Stimulated activated CD4-positive, alpha-beta T cell treated with anti-CD3 and anti-CD28 coated beads, Interleukin-4, amount 100 ng/mL, for 24 hours (primary cell): ENCODE measurements around the gene ETHE1.
A peak's percentile ranks its signal among the peaks of the same experiment; 100 is the strongest.
"Not testable (repeated sequence)": the region's sequence is repeated elsewhere in the genome, so short reads cannot be mapped to it uniquely, and the experiment has no call there.

Experiments used
- DNase-seq: peaks from one replicate; pipeline ENCODE4 v3.0.0-alpha.2; 2020

Gene ETHE1

DNA sequence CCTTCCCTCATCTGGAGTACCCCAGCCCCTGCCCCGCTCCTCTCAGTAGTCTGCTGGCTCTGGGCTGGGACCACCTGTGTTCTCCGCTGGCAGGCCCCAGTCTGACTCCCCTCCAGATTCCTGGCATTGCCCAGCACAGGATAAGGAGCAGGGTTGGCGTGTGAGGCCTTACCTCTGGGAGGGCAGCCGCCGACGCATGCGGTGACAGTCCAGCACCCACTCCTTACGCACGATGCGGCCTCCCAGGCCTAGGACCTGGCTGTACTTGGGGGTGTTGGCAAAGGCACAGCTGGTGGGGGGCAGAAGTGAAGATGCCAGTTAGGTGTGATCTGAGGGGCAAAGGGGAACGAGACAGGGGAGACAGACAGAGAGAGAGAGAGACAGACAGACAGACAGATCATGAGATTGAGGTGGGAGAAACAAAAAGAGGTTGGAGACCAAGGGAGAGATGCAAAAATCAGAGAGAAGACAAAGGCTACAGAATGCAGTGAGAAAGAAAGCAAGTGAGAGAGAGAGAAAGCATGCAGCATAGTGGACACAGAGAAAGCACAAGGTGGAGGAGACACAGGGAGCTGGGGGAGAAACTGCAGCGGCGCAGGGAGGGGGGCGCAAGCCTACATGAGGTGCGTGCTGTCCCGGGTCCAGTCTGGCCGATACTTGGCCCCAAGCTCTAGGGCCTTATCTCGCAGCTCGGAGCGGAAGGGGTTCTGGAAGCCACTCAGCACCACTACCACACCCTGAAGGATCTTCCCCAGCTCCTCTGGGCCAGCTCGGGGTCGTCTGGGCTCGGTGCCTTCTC is 24.6 kb upstream of the ETHE1 start:
- DNase-seq: no peak

DNA sequence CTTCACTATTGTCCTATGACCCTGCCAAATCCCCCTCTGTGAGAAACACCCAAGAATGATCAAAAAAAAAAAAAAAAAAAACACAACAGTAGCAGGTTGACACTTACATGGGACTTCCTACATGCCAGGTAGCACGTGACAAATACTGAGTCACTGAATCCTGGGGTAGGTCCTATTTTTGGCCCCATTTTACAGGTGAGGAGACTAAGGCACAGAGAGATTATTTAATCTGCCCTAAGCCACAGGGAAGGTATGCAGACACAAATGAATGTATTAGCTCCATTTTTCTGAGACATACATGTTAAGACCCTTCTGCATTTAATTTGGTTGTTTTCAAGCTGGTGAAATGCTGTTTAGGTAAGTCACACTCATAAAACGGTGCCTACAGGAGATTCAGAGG is 21.7 kb upstream of the ETHE1 start:
- DNase-seq: no peak

- DNase-seq: not testable (repeated sequence)
Observed at GRCh38 chr19:43547926-43548325, 20.9 kb upstream of the ETHE1 start.

GRCh38 chr19:43546581-43546980 is 19.6 kb upstream of the ETHE1 start:
- DNase-seq: no peak

DNA sequence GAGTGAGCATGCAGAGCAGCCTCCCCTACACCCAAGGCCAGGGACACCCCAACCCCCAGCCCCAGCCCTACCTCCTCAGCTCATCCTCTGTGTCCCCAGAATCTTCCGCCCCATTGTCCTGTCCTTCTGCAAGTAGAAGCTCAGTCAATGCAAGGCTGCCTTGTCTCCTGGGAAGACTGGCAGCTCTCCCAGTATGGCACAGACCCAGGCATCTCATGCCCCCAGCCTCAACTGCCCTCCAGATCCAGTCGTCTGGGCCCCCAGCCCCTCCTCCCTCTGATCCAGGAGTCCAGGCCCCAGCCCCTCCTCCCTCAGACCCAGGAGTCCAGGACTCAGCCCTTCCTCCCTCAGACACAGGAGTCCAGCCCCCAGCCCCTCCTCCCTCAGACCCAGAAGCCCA is 19.0 kb upstream of the ETHE1 start:
- DNase-seq: no peak

DNA sequence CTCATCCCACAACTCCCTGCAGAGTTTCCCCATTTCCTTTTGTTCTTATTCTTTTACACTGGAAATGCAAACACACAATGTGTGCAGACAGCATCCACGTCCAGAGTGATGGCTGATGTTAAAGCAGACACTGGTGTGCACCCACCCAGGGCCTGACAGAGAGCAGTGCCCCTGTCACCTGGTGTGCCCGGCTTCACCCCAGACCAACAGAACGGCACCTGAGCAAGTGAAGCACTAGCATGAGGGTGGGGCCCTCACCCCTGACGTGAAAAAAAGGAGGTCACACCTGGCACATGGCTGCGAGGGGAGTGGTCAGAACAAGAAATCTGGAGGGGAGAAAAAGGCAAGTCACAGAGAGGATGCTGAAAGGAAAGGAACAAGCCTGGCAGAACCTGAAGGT is 18.3 kb upstream of the ETHE1 start:
- DNase-seq: no peak

DNA sequence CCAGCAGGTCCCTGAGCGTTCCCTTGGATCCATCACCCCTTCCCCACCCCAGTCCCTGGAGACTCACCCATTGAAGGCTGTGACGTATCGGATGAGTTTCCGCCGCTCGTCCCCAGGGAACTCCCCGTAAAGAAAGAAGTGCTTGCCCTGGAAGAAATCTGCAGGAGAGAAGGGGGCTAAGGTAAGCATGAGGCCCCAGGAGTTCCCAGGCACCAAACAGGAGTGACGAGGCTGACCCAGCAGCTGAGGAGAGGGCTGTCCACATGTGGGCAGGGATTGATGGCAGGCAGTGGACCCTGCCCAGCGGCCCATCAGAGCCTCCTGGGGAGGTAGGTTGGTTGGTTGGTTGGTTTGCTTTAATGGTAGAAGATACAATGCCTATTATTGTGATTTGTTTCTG is 17.1 kb upstream of the ETHE1 start:
- DNase-seq: no peak

DNA sequence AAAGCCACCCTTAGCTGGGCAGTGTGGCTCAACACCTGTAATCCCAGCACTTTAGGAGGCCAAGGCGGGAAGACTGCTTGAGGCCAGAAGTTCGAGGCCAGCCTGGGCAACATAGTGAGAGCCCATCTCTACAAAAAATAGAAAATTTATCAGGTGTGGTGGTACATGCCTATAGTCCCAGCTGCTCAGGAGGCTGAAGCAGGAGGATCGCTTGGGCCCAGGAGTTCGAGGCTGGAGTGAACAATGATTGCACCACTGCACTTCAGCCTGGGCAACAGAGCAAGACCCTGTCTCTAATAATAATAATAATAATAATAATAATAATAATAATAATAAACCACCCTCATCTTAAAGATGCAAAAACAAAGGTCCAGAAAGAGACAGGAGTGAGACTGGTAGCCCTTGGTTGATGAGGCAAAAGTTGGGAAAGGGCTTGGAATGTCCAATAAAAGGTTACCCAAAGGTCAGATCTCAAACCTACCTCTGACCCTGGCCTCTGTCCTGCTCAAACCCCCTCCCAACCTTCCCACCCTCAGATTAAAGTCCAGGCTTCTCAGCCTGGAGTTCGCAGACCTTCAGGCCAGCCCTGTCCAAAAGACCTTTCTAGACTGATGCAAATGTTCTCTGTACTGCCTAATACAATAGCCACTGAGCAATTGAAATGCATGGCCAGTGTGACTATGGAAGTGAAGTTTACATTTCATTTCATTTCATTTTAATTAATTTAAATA is 15.1 kb upstream of the ETHE1 start:
- no peak for DNase-seq

GRCh38 chr19:43540381-43540780 is 13.4 kb upstream of the ETHE1 start:
- DNase-seq: no peak

DNA sequence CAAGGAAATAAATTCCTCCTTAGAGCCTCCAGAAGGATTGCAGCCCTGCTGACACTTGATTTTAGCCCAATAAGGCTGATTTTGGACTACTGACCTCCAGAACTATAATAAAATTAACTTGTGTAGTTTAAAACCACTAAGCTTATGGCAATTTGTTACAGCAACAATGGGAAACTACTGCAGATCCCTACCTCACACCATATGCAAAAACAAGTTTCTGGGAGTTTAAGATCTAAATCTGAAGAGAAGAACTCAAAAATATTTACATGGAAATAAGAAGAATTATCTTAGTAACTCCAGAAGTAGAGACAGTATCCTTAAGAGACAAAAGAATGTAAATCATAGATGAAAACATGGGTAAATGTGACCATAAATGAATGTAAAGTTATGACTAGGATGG is 11.9 kb upstream of the ETHE1 start:
- DNase-seq: no peak

DNA sequence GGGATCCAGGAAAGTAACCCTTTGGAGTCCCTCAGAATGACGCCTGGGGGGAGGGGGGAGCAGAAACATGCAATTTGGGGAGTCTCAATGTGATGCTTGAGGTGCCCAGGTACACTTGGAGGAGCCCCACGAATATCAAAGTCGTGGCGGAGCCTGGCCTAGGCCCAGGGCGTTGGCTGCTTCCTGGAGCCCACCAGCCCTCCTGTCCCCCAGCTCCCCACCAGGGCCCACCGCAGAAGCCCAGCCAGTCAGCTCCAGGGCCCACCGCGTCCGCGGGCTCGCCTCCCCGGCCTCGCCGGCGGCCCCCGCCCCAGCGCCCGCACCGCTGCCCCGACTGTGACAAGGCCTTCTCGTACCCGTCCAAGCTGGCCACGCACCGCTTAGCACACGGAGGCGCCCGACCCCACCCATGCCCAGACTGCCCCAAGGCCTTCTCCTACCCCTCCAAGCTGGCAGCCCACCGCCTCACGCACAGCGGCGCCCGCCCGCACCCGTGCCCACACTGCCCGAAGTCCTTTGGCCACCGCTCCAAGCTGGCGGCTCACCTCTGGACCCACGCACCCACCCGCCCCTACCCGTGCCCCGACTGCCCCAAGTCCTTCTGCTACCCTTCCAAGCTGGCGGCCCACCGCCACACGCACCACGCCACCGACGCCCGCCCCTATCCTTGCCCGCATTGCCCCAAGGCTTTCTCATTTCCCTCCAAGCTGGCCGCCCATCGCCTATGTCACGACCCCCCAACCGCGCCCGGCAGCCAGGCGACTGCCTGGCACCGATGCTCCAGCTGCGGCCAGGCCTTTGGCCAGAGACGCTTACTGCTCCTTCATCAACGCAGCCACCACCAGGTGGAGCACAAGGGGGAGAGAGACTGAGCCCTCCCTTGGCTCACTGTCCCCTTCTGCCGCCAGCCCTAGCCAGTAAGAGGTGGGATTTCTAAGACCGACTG is 8.1 kb upstream of the ETHE1 start:
- peak; percentile 25 for DNase-seq

DNA sequence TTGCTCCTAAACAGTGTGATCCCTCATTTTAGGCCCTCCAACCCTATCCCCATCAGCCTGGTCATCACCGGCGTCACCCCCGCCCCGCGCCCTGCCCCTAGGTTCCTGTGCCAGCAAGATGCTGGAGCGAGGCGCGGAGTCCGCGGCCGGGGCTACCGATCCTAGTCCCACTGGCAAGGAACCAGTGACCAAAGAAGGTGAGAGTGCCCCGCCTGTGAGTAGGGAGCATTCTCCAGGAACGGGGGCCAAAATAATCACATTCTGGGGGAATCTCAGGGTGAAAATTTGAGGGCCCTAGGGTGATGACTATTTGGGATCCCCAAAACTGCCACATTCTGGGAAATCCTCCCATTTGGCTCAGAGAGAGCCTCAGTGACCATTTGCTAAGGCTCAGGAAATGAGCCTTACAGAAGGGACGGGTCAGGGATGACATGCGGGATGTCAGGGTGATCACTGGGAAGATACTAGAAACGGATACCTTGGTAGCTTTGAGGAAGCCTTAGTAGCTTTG is 7.4 kb upstream of the ETHE1 start:
- no peak for DNase-seq

- peak; percentile 92 for DNase-seq
Observed at GRCh38 chr19:43533546-43534304, 6.7 kb upstream of the ETHE1 start.

- DNase-seq: peak; percentile 85
Observed at GRCh38 chr19:43532962-43533545, 6.1 kb upstream of the ETHE1 start, which contains the start of gene ZNF575. ZNF575 (plus strand) TSS chr19:43533188; CDS start chr19:43534423, 1,235 bp downstream.

- DNase-seq: no peak
Observed at GRCh38 chr19:43532571-43532961, 5.6 kb upstream of the ETHE1 start.

DNA sequence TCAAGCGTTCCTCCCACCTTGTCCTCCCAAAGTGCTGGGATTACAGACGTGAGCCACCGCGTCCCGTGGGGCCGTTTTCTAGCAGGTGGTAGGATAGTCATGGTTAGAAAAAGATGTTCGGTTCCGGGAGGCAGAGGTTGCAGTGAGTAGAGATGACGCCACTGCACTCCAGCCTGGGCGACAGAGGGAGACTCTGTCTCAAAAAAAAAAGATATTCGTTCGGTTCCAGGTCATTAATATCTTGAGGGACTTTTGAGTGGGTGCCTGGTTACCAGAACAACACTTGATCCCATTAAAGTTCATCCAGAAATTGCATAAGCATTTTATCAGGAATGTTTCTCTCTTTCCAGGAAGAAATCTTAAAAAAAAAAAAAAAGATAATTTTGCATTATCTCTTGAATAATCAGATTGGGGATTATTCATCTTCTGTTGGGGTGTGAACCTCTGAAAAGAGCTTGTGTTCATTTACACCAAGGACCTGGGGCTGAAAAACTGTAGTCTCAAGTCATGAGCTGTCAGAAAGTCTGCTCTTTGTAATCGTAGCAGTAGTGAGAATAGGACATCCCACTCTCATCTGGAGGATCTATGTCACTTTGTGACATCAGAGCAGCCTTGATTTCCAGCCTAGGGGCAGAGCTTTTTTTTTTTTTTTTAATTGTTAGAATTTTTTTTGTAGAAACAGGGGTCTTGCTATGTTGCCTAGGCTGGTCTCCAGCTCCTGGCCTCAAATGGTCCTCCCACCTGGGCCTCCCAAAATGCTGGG is 1.0 kb upstream of the ETHE1 start:
- DNase-seq: peak; percentile 21

- peak; percentile 42 for DNase-seq
Observed at GRCh38 chr19:43525836-43526771, 897 bp downstream of the ETHE1 start.

DNA sequence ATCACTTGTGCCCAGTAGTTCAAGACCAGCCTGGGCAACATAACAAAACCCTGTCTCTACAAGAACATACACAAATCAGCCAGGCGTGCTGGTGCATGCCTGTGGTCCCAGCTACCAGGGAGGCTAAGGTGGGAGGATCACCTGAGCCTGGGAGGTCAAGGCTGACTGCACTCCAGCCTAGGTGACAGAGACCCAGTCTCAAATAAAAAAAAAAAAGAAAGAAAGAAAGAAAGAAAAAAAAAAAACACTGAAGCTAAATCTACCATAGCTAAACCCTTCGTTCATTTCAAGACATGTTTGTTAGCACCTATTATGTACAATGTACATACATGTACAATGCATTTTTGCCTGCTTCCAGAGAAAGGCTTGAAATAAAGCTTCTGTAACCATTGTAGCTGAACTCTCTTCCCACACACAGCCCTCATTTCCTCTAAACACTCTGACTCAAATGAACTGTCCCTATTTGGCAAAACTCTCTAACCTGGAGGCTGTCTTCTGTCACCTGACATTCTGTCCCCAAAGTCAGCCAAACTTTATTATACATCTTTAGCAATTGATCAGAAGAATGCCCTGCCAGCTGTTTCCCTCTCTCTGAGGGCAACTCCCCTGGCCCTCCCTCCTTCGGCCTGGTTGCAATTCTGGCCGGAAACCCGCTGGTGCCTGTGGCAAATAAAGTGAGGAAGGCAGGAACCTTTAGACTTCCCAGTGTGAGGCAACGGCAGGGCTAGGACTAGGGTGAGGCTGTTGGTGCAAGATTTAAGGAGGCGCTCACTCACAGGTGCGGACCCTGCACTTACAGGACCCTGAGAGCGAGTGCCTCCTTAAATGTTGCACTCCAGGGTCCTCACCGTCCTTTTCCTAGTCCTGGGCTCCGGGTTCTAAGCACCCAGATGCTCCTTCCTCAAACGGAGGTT is 1.8 kb downstream of the ETHE1 start:
- DNase-seq: peak; percentile 43

DNA sequence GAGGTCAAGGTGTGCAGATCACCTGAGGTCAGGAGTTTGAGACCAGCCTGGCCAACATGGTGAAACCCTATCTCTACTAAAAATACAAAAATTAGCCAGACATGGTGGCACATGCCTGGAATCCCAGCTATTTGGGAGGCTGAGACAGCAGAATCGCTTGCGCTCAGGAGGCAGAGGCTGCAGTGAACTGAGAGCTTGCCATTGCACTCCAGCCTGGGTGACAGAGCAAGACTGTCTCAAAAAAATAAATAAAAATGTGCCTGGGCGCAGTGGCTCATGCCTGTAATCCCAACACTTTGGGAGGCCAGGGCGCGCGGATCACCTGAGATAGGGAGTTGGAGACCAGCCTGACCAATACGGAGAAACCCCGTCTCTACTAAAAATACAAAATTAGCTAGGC is 3.3 kb downstream of the ETHE1 start:
- not testable (repeated sequence) for DNase-seq
